Pulmonary artery endothelial cell (primary cell): ENCODE data around the gene P4HB. TPM values are rescaled to one million over a fixed set of nuclear protein-coding genes. Genes with fewer than 3 reads are reported as not detected.
A peak's percentile ranks its signal among the peaks of the same experiment; 100 is the strongest.

Experiments
- DNase-seq: peaks from one replicate; pipeline ENCODE4 v3.0.0-alpha.2; 2011; ENCODE audit warnings: low read depth, low spot score
- total RNA-seq: library from RNA; depleted of rRNA; stranded (reverse); fragments of >200 nt; gene quantifications from 2 replicates; pipeline ENCODE4 v1.2.3, GENCODE V29; 2014

Gene P4HB
- total RNA-seq, 1 donor from 2014 or later = 1,197 TPM

DNA sequence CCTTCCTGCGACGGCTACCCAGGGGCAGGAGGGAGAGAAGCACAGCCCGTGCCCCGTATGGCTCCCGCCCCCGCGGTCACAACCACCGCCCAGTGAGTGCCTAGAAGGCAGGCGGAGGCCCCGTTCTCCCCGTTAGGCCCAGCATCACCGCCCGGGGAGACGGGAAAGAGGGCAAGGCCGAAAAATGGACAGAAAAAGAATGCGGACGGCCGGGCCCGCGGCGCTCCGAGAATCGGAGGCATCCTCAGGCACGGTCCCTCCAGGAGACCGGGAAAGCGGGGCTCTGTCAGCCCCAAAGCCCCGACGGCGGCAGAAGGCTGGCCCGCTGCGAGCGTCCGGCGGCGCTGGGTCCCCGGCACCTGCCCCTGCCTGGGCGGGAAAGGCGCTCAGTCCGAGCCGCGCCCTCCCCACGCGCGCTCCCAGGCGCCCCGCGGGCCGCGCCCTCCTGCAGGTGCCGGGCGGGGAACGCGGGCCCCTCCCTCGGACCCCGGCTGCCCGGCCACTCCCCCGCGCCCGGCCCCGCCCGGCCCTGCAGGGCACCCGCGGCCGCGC lies 27.7 kb downstream of the P4HB start:
- DNase-seq = no peak

- DNase-seq = no peak
Measured at GRCh38 chr17:81831957-81832607, 28.3 kb downstream of the P4HB start.

DNA sequence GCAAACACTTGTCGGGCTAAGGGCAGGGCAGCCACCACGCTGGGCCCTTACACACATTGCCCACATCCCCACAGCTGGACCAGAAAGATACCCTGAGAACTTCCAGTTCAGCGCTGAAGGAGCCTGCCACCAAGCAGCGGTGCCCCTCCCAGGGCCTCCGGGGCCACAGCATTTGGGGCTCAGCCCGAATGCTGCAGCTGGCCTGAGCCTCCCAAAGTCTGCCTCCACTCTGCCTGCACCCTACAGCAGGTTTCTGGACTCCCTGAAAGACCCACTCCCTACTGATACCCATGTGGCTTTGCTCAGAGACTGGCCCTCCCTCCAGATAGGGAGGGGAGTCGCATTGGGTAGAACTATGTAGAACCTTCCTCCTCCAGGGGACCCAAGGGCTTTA lies 28.8 kb downstream of the P4HB start:
- DNase-seq = no peak

DNA sequence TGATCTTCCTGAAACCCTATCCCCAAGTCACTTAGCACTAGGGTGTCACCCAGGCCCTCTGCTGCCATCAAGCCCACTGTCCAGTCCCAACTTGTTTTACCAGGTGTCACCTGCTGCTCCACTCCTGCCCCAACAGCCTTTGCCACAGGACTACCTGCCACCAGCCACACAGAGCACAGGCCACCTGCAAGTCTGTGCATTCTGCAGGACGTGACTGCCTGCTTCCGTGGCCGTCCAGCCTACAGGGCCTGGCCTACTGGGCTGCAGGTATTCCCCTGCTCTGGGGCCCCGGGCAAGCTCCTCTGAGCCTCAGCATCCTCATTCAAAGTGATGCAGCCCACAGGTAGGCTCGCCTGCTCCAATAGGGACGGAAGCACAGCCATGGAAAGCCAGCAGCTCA lies 30.5 kb downstream of the P4HB start:
- DNase-seq = no peak

- DNase-seq = no peak
Measured at GRCh38 chr17:81828656-81829055, 31.7 kb downstream of the P4HB start.

DNA sequence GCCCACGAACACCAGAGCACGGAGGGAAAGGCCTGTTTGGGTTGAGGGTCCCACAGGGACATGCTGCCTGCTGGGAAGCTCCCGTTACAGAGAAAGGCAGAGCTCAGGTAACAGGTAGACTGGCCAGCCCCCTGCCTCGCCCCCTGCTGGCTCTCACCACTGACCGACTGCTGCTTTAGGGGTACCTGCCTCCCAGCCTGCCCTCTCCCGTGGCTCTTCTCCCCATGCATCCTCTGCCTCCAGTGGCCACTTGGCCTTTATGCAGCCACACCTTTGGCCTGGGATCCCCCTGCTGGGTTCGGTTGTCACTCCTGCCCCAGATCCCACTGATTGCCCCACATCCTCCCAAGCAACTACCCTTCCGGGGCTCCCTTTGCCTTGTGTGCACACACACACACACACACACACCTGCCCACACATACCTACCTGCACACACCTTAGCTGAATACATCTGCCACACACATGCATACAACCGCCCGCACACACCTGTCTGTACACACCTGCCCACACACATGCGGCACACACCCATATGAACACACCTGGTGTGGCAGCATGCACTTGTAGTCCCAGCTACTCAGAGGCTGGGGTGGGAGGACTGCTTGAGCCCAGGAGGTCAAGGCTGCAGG lies 34.4 kb downstream of the P4HB start:
- DNase-seq = no peak

- DNase-seq = no peak
Measured at GRCh38 chr17:81824595-81824994, 35.7 kb downstream of the P4HB start.

DNA sequence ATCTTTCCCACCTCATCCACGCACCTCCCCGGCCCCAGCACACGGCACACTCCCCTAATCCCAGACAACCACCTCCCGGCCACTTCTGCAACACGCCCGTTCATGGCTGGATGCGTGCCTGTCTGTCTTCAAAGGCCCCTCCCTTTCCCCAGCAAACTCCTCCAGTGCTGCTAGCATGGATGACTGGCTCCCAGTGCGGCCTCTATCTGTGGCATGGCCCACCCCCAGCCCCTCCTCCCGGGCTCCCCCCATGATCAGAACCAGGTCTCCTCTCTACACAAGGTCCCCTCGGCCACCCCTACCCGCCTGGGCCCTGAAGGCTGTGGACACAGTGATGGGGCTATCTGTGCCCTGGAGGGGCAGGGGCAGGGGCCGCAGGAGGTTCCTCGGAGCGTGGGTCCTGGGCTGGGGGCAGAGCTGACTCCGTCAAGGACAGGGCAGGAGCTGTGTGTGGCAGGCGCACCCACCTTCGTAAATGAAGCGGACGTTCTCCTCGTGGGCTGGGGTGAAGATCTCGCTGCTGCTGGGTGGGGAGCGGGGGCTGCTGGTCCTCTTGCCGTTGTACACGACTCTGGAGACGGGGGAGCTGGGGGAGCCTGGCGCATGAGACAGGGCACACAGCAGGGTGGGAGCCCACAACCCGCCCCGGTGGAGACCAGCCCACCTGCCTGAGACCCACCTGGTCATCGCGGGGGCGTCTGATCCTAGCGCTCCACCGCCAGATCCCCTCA lies 36.4 kb downstream of the P4HB start:
- no peak for DNase-seq

- DNase-seq = no peak
Measured at GRCh38 chr17:81822996-81823819, 37.1 kb downstream of the P4HB start.

GRCh38 chr17:81822312-81822637 lies 38.1 kb downstream of the P4HB start:
- DNase-seq = no peak

DNA sequence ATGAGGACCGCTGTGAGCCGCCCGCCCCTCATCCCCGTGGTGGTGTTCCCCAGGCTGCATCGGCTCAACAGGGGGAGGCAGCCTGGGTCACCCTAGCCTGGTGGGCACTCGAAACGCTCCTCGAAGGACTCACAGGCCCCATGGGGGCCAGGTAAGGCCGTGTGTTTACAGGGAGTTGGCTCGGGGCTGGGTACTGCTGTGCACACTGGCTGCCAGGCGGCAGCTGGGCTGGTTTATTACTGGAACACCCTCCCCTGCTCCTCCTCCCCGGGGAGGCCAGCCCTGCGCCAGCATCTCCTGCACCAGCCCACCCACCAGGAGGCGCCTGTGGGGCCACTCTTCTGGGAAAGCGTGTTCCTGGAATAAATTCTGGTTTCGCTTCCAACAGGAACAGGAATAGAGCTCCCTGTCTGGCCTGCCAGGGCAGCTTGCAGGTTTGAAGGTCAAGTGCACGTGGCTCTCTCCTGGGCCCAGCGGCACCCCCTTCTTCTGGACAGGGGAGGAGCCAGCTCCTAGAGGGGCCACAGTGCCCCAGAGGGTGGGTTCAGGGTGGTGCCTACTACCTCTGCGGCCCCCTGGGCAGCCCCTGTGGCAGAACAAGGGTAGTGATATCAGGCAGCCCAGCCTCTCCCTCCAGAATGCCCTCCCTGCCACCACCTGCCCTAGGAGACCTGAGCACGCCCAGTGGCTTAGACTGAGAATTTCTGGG lies 38.6 kb downstream of the P4HB start:
- peak; percentile 24 for DNase-seq

DNA sequence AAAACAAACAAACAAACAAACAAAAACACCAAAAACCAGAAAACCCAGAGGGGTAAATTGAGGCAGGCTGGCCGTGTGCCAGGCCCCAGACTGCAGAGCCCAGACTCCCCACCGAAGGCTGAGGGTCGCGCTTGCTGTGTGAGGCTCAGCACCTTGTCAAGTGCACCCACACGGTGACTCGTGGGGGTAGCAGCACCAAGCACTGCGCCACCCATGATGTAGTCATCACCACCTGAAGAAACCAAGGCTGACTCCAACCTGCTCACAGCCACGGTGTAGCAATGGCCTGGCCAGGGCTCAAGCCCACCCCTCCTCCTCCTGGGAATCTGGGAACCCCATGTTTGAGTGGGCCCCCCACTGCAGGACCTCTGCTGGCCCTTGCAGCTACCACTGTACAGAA lies 39.2 kb downstream of the P4HB start:
- DNase-seq = no peak

GRCh38 chr17:81819708-81820107 lies 40.6 kb downstream of the P4HB start:
- no peak for DNase-seq

GRCh38 chr17:81817758-81818147 lies 42.6 kb downstream of the P4HB start:
- no peak for DNase-seq

GRCh38 chr17:81815646-81815986 lies 44.7 kb downstream of the P4HB start:
- DNase-seq = no peak

DNA sequence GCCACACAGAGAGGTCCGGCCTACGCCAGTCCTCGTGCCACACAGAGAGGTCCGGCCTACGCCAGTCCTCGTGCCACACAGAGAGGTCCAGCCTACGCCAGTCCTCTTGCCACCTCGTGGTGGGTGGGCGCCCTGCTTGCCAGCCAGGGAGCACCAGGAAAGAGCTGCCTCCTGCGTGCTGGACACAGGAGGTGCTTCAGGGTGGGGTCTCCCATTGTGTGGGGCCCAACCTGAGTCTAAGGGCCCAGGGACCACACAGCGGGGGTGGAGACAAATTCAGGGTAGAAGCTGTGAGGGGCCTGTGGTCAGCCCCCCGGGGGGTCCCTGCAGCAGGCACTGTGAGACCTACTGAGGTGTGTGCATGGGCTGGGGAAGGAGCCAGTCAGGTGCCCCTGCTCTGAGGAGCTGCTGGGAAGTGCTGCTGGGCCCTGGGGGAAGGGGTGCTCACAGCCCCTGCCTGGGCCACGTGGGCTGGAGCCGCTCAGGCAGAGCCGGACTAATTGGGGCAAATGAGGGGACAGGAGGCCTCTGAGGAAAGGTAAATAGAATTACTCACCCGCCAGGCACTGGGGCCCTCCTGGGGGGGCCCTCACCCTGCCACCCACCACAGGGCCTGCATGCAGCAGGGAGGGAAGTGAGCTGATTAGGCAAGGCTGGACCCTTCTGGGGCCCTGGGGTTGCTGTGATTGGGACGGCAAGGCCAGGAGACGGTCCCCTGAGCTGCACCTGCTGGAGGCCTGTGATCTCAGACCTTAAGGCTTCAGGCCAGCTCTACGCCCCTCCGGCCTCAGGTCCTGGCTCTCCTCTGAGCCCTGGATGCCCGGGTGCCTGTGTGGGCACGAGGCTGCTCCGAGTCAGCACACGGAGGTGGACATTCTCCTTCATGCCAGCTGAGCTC lies 45.3 kb downstream of the P4HB start:
- no peak for DNase-seq

GRCh38 chr17:81813861-81814683 lies 46.3 kb downstream of the P4HB start:
- DNase-seq = no peak

- DNase-seq = no peak
Measured at GRCh38 chr17:81813371-81813684, 47.0 kb downstream of the P4HB start.

DNA sequence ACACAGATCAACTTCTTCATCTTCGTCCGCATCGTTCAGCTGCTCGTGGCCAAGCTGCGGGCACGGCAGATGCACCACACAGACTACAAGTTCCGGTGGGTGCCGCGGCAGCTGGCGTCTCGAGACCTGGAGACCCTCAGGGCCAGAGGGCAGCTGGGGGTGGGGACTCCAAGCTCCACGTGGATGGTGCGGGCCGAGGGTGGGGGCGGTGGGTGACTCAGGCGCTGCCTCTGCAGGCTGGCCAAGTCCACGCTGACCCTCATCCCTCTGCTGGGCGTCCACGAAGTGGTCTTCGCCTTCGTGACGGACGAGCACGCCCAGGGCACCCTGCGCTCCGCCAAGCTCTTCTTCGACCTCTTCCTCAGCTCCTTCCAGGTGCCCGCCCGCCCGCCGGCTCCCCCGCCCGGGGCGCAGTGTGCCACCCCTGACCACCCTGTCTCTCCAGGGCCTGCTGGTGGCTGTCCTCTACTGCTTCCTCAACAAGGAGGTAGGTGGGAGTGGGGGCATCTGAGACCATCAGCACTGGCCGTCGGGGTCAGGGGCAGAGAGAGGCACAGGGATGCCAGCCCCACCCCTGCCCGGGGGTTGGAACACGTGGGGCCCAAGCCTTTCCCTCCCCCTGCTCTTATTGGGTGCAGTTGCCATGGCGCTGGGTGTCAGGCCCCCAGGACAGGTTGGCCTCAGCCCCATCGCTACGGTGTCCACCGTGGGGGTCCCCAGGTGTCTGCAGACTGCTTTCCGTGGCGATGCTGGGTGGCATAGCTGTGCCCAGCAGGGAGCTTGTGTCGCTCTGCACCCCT lies 47.6 kb downstream of the P4HB start:
- no peak for DNase-seq
